H9 (cell line): ENCODE data around the gene ITGAE. TPM values are rescaled to one million over a fixed set of nuclear protein-coding genes. Genes with fewer than 3 reads are reported as not detected.

Experiments used
- DNase-seq: peaks from one replicate; pipeline ENCODE4 v3.0.0-alpha.2; 2017
- H2AFZ ChIP-seq: one replicate; pipeline ENCODE4 v1.6.1; 2013; ENCODE audit warnings: mild to moderate bottlenecking, low read length, control low read depth, moderate library complexity
- H2AK5ac ChIP-seq: 2 replicates; pipeline ENCODE4 v1.6.1; 2013; ENCODE audit warnings: low read length, control low read depth, mixed read lengths; ENCODE audit not compliant: insufficient read length
- H2BK120ac ChIP-seq: one replicate; pipeline ENCODE4 v1.6.1; 2013; ENCODE audit warnings: low read depth, mild to moderate bottlenecking, low read length, control low read depth, inconsistent platforms; ENCODE audit not compliant: poor library complexity, severe bottlenecking
- H2BK12ac ChIP-seq: 2 replicates; pipeline ENCODE4 v1.6.1; 2013; ENCODE audit warnings: low read length, control low read depth, mixed read lengths, low read depth; ENCODE audit not compliant: insufficient read length
- H2BK15ac ChIP-seq: 2 replicates; pipeline ENCODE4 v1.6.1; 2013; ENCODE audit warnings: low read depth, low read length, control low read depth
- H2BK20ac ChIP-seq: one replicate; pipeline ENCODE4 v1.6.1; 2013; ENCODE audit warnings: low read depth, mild to moderate bottlenecking, low read length, control low read depth, inconsistent platforms; ENCODE audit not compliant: poor library complexity, severe bottlenecking
- H2BK5ac ChIP-seq: 2 replicates; pipeline ENCODE4 v1.6.1; 2013; ENCODE audit warnings: low read length, control low read depth, mixed read lengths; ENCODE audit not compliant: insufficient read length
- H3K14ac ChIP-seq: 2 replicates; pipeline ENCODE4 v1.6.1; 2013; ENCODE audit warnings: low read length, control low read depth; ENCODE audit not compliant: insufficient read depth
- H3K18ac ChIP-seq: 2 replicates; pipeline ENCODE4 v1.6.1; 2013; ENCODE audit warnings: low read depth, mild to moderate bottlenecking, mixed read lengths, low read length, control low read depth; ENCODE audit not compliant: insufficient read length
- H3K23ac ChIP-seq: 2 replicates; pipeline ENCODE4 v1.6.1; 2013; ENCODE audit warnings: low read length, control low read depth, mixed read lengths, low read depth; ENCODE audit not compliant: insufficient read length
- H3K23me2 ChIP-seq: 2 replicates; pipeline ENCODE4 v1.6.1; 2013; ENCODE audit warnings: low read depth, mild to moderate bottlenecking, mixed read lengths, low read length, control low read depth; ENCODE audit not compliant: insufficient read length, poor library complexity, severe bottlenecking
- H3K27ac ChIP-seq: 2 replicates; pipeline ENCODE4 v1.5.1; 2013; ENCODE audit warnings: low read length, control low read depth, mixed read lengths, low read depth; ENCODE audit not compliant: insufficient read length
- H3K27me3 ChIP-seq: 2 replicates; pipeline ENCODE4 v1.6.1; 2013; ENCODE audit warnings: low read length, control low read depth, inconsistent platforms; ENCODE audit not compliant: insufficient read depth
- H3K4ac ChIP-seq: 2 replicates; pipeline ENCODE4 v1.6.1; 2013; ENCODE audit warnings: low read depth, mild to moderate bottlenecking, control low read depth, inconsistent platforms, low read length, moderate library complexity
- H3K4me1 ChIP-seq: 2 replicates; pipeline ENCODE4 v1.6.1; 2013; ENCODE audit warnings: low read length, control low read depth, inconsistent platforms; ENCODE audit not compliant: insufficient read depth
- H3K4me2 ChIP-seq: 2 replicates; pipeline ENCODE4 v1.6.1; 2013; ENCODE audit warnings: low read length, control low read depth, mixed read lengths; ENCODE audit not compliant: insufficient read length, insufficient read depth
- H3K56ac ChIP-seq: 2 replicates; pipeline ENCODE4 v1.6.1; 2013; ENCODE audit warnings: low read depth, mild to moderate bottlenecking, mixed read lengths, low read length, control low read depth; ENCODE audit not compliant: insufficient read length
- H3K79me1 ChIP-seq: 2 replicates; pipeline ENCODE4 v1.6.1; 2013; ENCODE audit warnings: low read depth, mild to moderate bottlenecking, moderate library complexity, low read length, control low read depth, inconsistent platforms; ENCODE audit not compliant: insufficient read depth, poor library complexity, severe bottlenecking
- H3K79me2 ChIP-seq: 2 replicates; pipeline ENCODE4 v1.6.1; 2013; ENCODE audit warnings: low read length, control low read depth, inconsistent platforms; ENCODE audit not compliant: insufficient read depth
- H3K9ac ChIP-seq: 2 replicates; pipeline ENCODE4 v1.6.1; 2013; ENCODE audit warnings: low read length, control low read depth, mixed read lengths; ENCODE audit not compliant: insufficient read length; ENCODE audit errors: extremely low read depth
- H3K9me3 ChIP-seq: one replicate; pipeline ENCODE4 v1.6.1; 2013; ENCODE audit warnings: low read depth, low read length, inconsistent platforms; ENCODE audit not compliant: control insufficient read depth
- H3T11ph ChIP-seq: one replicate; pipeline ENCODE4 v1.6.1; 2013; ENCODE audit warnings: mild to moderate bottlenecking, low read length, control low read depth, inconsistent platforms
- H4K20me1 ChIP-seq: one replicate; pipeline ENCODE4 v1.6.1; 2013; ENCODE audit not compliant: control insufficient read depth, insufficient read length, insufficient read depth
- H4K5ac ChIP-seq: 2 replicates; pipeline ENCODE4 v1.6.1; 2013; ENCODE audit warnings: low read depth, mild to moderate bottlenecking, mixed read lengths, low read length, control low read depth; ENCODE audit not compliant: insufficient read length
- H4K8ac ChIP-seq: replicated peaks from 2 replicates; pipeline ENCODE4 v1.6.1; 2013; ENCODE audit warnings: low read length, control low read depth, mixed read lengths, low read depth; ENCODE audit not compliant: insufficient read length
- H4K91ac ChIP-seq: 2 replicates; pipeline ENCODE4 v1.6.1; 2013; ENCODE audit warnings: low read depth, mild to moderate bottlenecking, moderate library complexity, mixed read lengths, low read length, control low read depth; ENCODE audit not compliant: insufficient read length
- H3K27ac Mint-ChIP-seq, 3 experiments: 2 replicates in 2 of 3; 3 replicates in 1 of 3; pipeline ENCODE4 v1.8.0; 2020 to 2021; ENCODE audit warnings: mixed read lengths in 3 of 3, mild to moderate bottlenecking in 1 of 3, moderate library complexity in 1 of 3
- H3K27me3 Mint-ChIP-seq: 2 replicates; pipeline ENCODE4 v1.8.0; 2021; ENCODE audit warnings: low read depth, mild to moderate bottlenecking, moderate library complexity, mixed read lengths
- H3K36me3 Mint-ChIP-seq, 3 experiments: 2 replicates in 2 of 3; 3 replicates in 1 of 3; pipeline ENCODE4 v1.8.0; 2020 to 2021; ENCODE audit warnings: low read depth in 3 of 3, mixed read lengths in 3 of 3; ENCODE audit not compliant: insufficient read depth in 1 of 3
- H3K4me1 Mint-ChIP-seq, 2 experiments: 2 replicates each; pipeline ENCODE4 v1.8.0; 2020; ENCODE audit warnings: mixed read lengths in 2 of 2
- H3K4me3 Mint-ChIP-seq, 2 experiments: 2 replicates in 1 of 2; 3 replicates in 1 of 2; pipeline ENCODE4 v1.8.0; 2020 to 2021; ENCODE audit warnings: mild to moderate bottlenecking in 2 of 2, mixed read lengths in 2 of 2, moderate library complexity in 1 of 2
- H3K9me3 Mint-ChIP-seq, 2 experiments: 2 replicates in 1 of 2; 3 replicates in 1 of 2; pipeline ENCODE4 v1.8.0; 2020; ENCODE audit warnings: mild to moderate bottlenecking in 2 of 2, mixed read lengths in 2 of 2, moderate library complexity in 1 of 2
- WGBS: extraction: QIAGEN DNeasy Blood & Tissue Kit; methylation state at CpG from one replicate; pipeline ENCODE4 v1.1.7; 2013; ENCODE audit warnings: missing lambda C conversion rate, low lambda C conversion rate, mixed read lengths; ENCODE audit not compliant: insufficient read length; ENCODE audit errors: extremely low coverage; 5-methylcytosine and 5-hydroxymethylcytosine counted together
- total RNA-seq: library from RNA; stranded (reverse); gene quantifications from 2 replicates; pipeline ENCODE4 v1.2.1, GENCODE V29; 2021
- TF ChIP-seq, protein P1 (sequence below): fragments of 200-600 bp; sonication (generic); conservative IDR thresholded peaks from 3 replicates; pipeline ENCODE4 v1.8.0; 2021; ENCODE audit warnings: antibody characterized with exemption, mild to moderate bottlenecking

ITGAE gene
- total RNA-seq, 1 experiment from 2014 or later = 23.5 TPM

DNA sequence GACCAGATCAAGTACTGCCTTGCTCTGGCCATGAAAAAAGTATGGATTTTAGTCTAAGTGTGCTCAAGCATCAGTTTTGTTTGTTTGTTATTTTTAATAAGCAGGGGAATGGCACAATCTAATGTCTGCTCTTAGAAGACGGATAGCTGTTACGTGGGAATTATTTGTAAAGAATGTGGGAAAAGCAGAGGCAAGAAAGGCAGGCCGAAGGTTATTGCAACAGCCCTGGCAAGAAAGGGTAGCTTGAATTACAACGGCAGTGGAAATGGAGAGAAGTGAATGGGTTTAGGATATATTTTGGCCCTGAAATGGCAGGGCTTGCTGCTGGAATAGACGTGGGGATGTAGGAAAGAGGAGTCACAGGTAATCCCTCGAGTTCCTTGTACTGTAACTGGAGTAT lies 78.3 kb downstream of the ITGAE start:
- no peak overlapping the region for H3T11ph ChIP-seq
- no CpG with 5 or more reads among the region's 6 CpGs for WGBS
- H4K8ac ChIP-seq = no peak overlapping the region
- H2BK15ac ChIP-seq = no peak overlapping the region
- H3K23me2 ChIP-seq = peaks cover 11% of the 10 kb centered on the region
- Mint-ChIP-seq H3K9me3 (no peaks in the 10 kb centered on the region), H3K4me1 (peaks cover 17 to 25% of the 10 kb centered on the region in 2 experiments), H3K4me3 (peak overlapping the region; percentile 94), H3K27ac (peak overlapping the region in 1 of 3 experiments; percentile 38; a peak in 1 of 7 replicates), H3K27me3 (no peaks in the 10 kb centered on the region), H3K36me3 (peaks cover 31 to 50% (median 48%) of the 10 kb centered on the region in 3 experiments)
- no peaks in the 10 kb centered on the region for H3K4me1 ChIP-seq
- no peak overlapping the region for H4K91ac ChIP-seq
- no peak for DNase-seq
- H3K56ac ChIP-seq = no peak overlapping the region
- TF ChIP-seq, protein P1, sequence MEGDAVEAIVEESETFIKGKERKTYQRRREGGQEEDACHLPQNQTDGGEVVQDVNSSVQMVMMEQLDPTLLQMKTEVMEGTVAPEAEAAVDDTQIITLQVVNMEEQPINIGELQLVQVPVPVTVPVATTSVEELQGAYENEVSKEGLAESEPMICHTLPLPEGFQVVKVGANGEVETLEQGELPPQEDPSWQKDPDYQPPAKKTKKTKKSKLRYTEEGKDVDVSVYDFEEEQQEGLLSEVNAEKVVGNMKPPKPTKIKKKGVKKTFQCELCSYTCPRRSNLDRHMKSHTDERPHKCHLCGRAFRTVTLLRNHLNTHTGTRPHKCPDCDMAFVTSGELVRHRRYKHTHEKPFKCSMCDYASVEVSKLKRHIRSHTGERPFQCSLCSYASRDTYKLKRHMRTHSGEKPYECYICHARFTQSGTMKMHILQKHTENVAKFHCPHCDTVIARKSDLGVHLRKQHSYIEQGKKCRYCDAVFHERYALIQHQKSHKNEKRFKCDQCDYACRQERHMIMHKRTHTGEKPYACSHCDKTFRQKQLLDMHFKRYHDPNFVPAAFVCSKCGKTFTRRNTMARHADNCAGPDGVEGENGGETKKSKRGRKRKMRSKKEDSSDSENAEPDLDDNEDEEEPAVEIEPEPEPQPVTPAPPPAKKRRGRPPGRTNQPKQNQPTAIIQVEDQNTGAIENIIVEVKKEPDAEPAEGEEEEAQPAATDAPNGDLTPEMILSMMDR = no peak
- H2AK5ac ChIP-seq = no peak overlapping the region
- H3K79me2 ChIP-seq = peaks cover 8% of the 10 kb centered on the region; the same call in 1 of the 2 replicates
- H4K20me1 ChIP-seq = no peaks in the 10 kb centered on the region
- no peak overlapping the region for H3K23ac ChIP-seq
- no peak overlapping the region for H2AFZ ChIP-seq
- H4K5ac ChIP-seq = no peak overlapping the region
- no peaks in the 10 kb centered on the region for H3K27me3 ChIP-seq
- no peak overlapping the region for H3K27ac ChIP-seq
- H2BK12ac ChIP-seq = no peak overlapping the region
- no peak overlapping the region for H3K14ac ChIP-seq
- peaks cover 6% of the 10 kb centered on the region for H3K79me1 ChIP-seq
- H2BK5ac ChIP-seq = no peak overlapping the region
- no peaks in the 10 kb centered on the region for H3K9me3 ChIP-seq
- H3K9ac ChIP-seq = peak overlapping the region; percentile 93
- no peak overlapping the region for H3K18ac ChIP-seq
- H2BK20ac ChIP-seq = no peak overlapping the region
- H2BK120ac ChIP-seq = no peak overlapping the region
- peak overlapping the region; percentile 89 for H3K4me2 ChIP-seq
- H3K4ac ChIP-seq = no peak overlapping the region
